ENCODE data around the gene FYCO1. TPM values are rescaled to one million over a fixed set of nuclear protein-coding genes. Genes with fewer than 3 reads are reported as not detected.
"Not testable (repeated sequence)": the region's sequence is repeated elsewhere in the genome, so short reads cannot be mapped to it uniquely, and the experiment has no call there.

FYCO1 gene
- total and polyA plus RNA-seq, 2 donors (not counting 1 experiment from before 2014, with no cell fraction given): 19.2 to 82.2 TPM

DNA sequence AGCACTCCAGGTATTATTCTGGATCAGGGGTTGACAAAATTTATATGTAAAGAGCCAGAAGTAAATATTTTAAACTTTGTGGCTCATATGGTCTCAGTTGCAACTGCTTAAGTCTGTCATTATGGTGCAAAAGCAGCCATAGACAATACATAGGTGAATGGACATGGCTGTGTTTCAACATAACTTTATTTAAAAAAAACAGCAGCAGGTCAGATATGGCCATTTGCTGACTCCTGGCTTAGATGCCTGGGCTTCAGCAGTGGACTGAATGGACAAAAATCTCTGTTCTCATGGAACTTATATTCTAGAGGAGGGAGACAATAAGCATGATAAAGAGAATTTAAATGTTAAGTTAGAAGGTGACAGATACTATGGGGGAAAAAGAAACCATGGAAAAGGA is 11.7 kb upstream of the FYCO1 start:
- Histone ChIP-seq H2AFZ (ENCODE audit: low read length) (no peak overlapping the region), H3K9ac (ENCODE audit: insufficient read depth, low read length) (no peak overlapping the region), H3K4me3 (replicated peaks in 1 of 4; ENCODE audit: control extremely low read depth in 1 of 4, insufficient read depth in 1 of 4, low read depth in 3 of 4, low read length in 4 of 4) (no peak overlapping the region), H3K9me3 (ENCODE audit: control insufficient read depth, insufficient read depth, low read depth, low read length) (no peaks in the 10 kb centered on the region), H3K27me3 (ENCODE audit: control insufficient read depth, insufficient read depth, low read length) (no peaks in the 10 kb centered on the region), H4K20me1 (ENCODE audit: control insufficient read depth, extremely low read depth, insufficient read depth, low read length) (no peaks in the 10 kb centered on the region), H3K79me2 (ENCODE audit: control insufficient read depth, insufficient read depth, low read length) (no peaks in the 10 kb centered on the region), H3K27ac (ENCODE audit: insufficient read depth, low read length) (no peak overlapping the region), H3K36me3 (ENCODE audit: control insufficient read depth, insufficient read depth, low read length) (no peaks in the 10 kb centered on the region), H3K4me1 (ENCODE audit: control insufficient read depth, extremely low read depth, insufficient read depth, low read length) (peaks cover 6% of the 10 kb centered on the region), H3K4me2 (ENCODE audit: extremely low read depth, insufficient read depth, low read length) (no peak overlapping the region)
- no peak for DNase-seq (ENCODE audit: low read depth in 2 of 2)
- TF ChIP-seq EZH2 (IDR thresholded peaks at IDR 0.05; ENCODE audit: low read length, missing control alignments): no peak
- TF ChIP-seq, protein P1, sequence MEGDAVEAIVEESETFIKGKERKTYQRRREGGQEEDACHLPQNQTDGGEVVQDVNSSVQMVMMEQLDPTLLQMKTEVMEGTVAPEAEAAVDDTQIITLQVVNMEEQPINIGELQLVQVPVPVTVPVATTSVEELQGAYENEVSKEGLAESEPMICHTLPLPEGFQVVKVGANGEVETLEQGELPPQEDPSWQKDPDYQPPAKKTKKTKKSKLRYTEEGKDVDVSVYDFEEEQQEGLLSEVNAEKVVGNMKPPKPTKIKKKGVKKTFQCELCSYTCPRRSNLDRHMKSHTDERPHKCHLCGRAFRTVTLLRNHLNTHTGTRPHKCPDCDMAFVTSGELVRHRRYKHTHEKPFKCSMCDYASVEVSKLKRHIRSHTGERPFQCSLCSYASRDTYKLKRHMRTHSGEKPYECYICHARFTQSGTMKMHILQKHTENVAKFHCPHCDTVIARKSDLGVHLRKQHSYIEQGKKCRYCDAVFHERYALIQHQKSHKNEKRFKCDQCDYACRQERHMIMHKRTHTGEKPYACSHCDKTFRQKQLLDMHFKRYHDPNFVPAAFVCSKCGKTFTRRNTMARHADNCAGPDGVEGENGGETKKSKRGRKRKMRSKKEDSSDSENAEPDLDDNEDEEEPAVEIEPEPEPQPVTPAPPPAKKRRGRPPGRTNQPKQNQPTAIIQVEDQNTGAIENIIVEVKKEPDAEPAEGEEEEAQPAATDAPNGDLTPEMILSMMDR (conservative IDR thresholded peaks at IDR 0.05 in 1 of 2, IDR thresholded peaks at IDR 0.05 in 1 of 2; ENCODE audit: low read depth in 1 of 2, low read length in 2 of 2): no peak

DNA sequence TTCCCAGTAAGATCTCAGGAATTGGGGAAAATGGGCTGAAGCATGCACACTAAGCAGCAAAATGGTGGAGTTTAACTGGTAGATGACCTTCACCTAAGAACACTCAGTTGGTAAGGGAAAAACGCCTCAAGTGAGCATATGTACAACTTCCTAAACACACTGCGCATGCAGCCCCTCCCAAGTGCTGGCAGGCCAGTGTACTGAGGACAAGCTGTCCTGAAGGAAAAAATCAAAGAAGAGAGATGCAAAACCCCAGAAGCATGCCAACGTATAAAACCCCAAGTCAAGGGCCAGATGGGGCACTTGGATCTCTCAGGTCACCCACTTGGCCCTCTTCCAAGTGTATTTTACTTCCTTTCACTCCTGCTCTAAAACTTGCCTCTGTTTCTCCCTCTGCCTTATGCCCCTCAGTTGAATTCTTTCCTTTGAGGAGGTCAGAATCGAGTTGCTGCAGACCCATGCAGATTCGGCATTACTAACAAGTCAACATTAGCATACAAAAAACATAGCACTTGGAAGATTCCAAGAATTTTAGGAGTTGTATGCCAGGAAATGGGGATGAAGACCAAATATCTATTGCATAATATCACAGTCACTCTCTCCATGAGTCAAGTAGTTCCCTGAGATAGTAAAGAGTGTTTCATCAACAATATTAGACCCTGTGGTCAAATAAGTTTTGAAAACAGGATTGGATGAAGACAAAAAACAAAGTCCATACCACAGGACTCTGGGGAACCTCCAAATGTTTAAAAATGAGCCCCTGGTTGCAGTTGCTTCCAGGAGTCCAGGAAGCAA is 10.8 kb upstream of the FYCO1 start:
- Histone ChIP-seq H3K36me3 (ENCODE audit: control insufficient read depth, insufficient read depth, low read length) (no peaks in the 10 kb centered on the region), H3K4me2 (ENCODE audit: extremely low read depth, insufficient read depth, low read length) (peak overlapping the region; percentile 32), H2AFZ (ENCODE audit: low read length) (no peak overlapping the region), H3K79me2 (ENCODE audit: control insufficient read depth, insufficient read depth, low read length) (no peaks in the 10 kb centered on the region), H4K20me1 (ENCODE audit: control insufficient read depth, extremely low read depth, insufficient read depth, low read length) (no peaks in the 10 kb centered on the region), H3K27me3 (ENCODE audit: control insufficient read depth, insufficient read depth, low read length) (no peaks in the 10 kb centered on the region), H3K27ac (ENCODE audit: insufficient read depth, low read length) (no peak overlapping the region), H3K9me3 (ENCODE audit: control insufficient read depth, insufficient read depth, low read depth, low read length) (no peaks in the 10 kb centered on the region), H3K4me1 (ENCODE audit: control insufficient read depth, extremely low read depth, insufficient read depth, low read length) (peaks cover 6% of the 10 kb centered on the region), H3K4me3 (replicated peaks in 1 of 4; ENCODE audit: control extremely low read depth in 1 of 4, insufficient read depth in 1 of 4, low read depth in 3 of 4, low read length in 4 of 4) (no peak overlapping the region), H3K9ac (ENCODE audit: insufficient read depth, low read length) (no peak overlapping the region)
- TF ChIP-seq, protein P1 (conservative IDR thresholded peaks at IDR 0.05 in 1 of 2, IDR thresholded peaks at IDR 0.05 in 1 of 2; ENCODE audit: low read depth in 1 of 2, low read length in 2 of 2): no peak
- no peak for TF ChIP-seq EZH2 (IDR thresholded peaks at IDR 0.05; ENCODE audit: low read length, missing control alignments)
- DNase-seq (ENCODE audit: low read depth in 2 of 2): peak; percentile 81 to 85

DNA sequence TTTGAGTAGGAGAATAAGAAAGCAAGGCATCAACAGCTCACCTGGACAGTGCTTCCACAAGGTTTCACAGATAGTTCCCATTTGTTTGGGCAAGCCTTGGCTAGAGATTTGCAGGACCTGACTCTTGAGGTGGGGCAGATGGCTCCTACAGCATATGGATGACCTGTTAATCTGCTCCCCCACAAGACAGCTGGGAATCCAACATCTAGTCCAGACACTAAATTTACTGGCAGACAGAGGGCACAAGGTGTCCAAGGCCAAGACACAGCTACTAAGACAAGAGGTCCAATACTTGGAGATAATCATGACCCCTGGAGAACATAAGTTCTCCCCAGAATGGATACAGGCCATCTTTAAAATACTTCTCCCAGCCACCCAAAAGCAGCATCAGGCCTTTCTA is 8.1 kb upstream of the FYCO1 start:
- not testable (repeated sequence) for H3K36me3 ChIP-seq (ENCODE audit: control insufficient read depth, insufficient read depth, low read length); H4K20me1 ChIP-seq (ENCODE audit: control insufficient read depth, extremely low read depth, insufficient read depth, low read length); H3K79me2 ChIP-seq (ENCODE audit: control insufficient read depth, insufficient read depth, low read length); H3K4me1 ChIP-seq (ENCODE audit: control insufficient read depth, extremely low read depth, insufficient read depth, low read length); H3K9ac ChIP-seq (ENCODE audit: insufficient read depth, low read length); H2AFZ ChIP-seq (ENCODE audit: low read length); H3K4me2 ChIP-seq (ENCODE audit: extremely low read depth, insufficient read depth, low read length); H3K27ac ChIP-seq (ENCODE audit: insufficient read depth, low read length); H3K9me3 ChIP-seq (ENCODE audit: control insufficient read depth, insufficient read depth, low read depth, low read length); H3K27me3 ChIP-seq (ENCODE audit: control insufficient read depth, insufficient read depth, low read length); DNase-seq (ENCODE audit: low read depth in 2 of 2); H3K4me3 ChIP-seq (replicated peaks in 1 of 4; ENCODE audit: control extremely low read depth in 1 of 4, insufficient read depth in 1 of 4, low read depth in 3 of 4, low read length in 4 of 4)

All from fibroblast of lung (primary cell).